Adrenal gland (tissue), 12 donors: ENCODE results near the gene UGT1A9. TPM values are rescaled to one million over a fixed set of nuclear protein-coding genes. Genes with fewer than 3 reads are reported as not detected.

Experiments
- DNase-seq, 7 donors: peaks; one replicate each; pipeline ENCODE4 v3.0.0-alpha.2; 2019 to 2020
- H3K27ac ChIP-seq, 5 donors: fragments of 200-600 bp; sonication (generic) in 4 of 5; 1 replicate in 3 of 5; 2 replicates in 2 of 5; pipeline versions ENCODE4 v1.5.1 to v1.8.0; 2016 to 2020; ENCODE audit warnings: mild to moderate bottlenecking in 1 of 5
- H3K27me3 ChIP-seq: fragments of 200-600 bp; 2 replicates; pipeline ENCODE4 v1.8.0; 2021
- H3K36me3 ChIP-seq, 2 donors: fragments of 200-600 bp; replicated peaks in 1 of 2; 1 replicate in 1 of 2; 2 replicates in 1 of 2; pipeline versions ENCODE4 v1.5.1 to v1.8.0; 2018 to 2022
- H3K4me1 ChIP-seq, 2 donors: fragments of 200-600 bp; replicated peaks in 1 of 2; 1 replicate in 1 of 2; 2 replicates in 1 of 2; pipeline versions ENCODE4 v1.5.1 to v1.8.0; 2018 to 2021
- H3K4me3 ChIP-seq, 4 donors: fragments of 200-600 bp; sonication (generic) in 3 of 4; one replicate each; pipeline ENCODE4 v1.5.1; 2016 to 2018
- H3K9me3 ChIP-seq, 3 donors: fragments of 200-600 bp; sonication (generic) in 1 of 3; replicated peaks in 1 of 3; 1 replicate in 2 of 3; 2 replicates in 1 of 3; pipeline versions ENCODE4 v1.5.1 to v1.8.0; 2016 to 2021
- CTCF ChIP-seq, 6 experiments: fragments of 450-650 bp in 4 of 6; fragments of 200-600 bp in 2 of 6; sonication (generic) in 1 of 6; IDR thresholded peaks; 1 replicate in 5 of 6; 2 replicates in 1 of 6; pipeline versions ENCODE4 v1.5.1 to v1.8.0; 2016 to 2021; ENCODE audit warnings: antibody characterized with exemption in 6 of 6, mild to moderate bottlenecking in 2 of 6, moderate library complexity in 1 of 6
- POLR2A ChIP-seq, 2 donors: fragments of 450-650 bp; IDR thresholded peaks; one replicate each; pipeline ENCODE4 v1.6.1; 2017; ENCODE audit warnings: antibody characterized with exemption in 2 of 2, mild to moderate bottlenecking in 2 of 2, moderate library complexity in 1 of 2
- WGBS, 4 donors: extraction: QIAGEN DNeasy Blood & Tissue Kit in 2 of 4; methylation state at CpG; one replicate each; pipeline versions ENCODE4 v1.1.5 to v1.1.7; 2013 to 2017; 5-methylcytosine and 5-hydroxymethylcytosine counted together
- intact Hi-C, 2 donors: fragments of 100-400 bp; cut with DNase I; formaldehyde crosslinking; loops; one replicate each; pipeline versions ENCODE4 v1.14.1 to v1.15.0; 2022 to 2023
- polyA plus RNA-seq, 3 donors: library from polyadenylated mRNA; stranded (reverse); fragments of 200-250 nt in 2 of 3; fragments of 350-450 nt in 1 of 3; fragmentation: Illumina TruSeq in 1 of 3; extraction: RNeasy Lipid Tissue Mini Kit (QIAGEN cat#74804) in 1 of 3; gene quantifications; one replicate each; pipeline ENCODE4 v1.2.3, GENCODE V29; 2013 to 2014
- total RNA-seq, 9 donors: library from RNA; depleted of rRNA in 4 of 9; stranded (reverse); fragments of >200 nt in 4 of 9; fragments of 120-200 nt in 1 of 9; fragmentation: NEBNext Ultra II Directional in 1 of 9; extraction: Animal tissue kit (Norgen Biotek cat#: 25700) in 1 of 9; gene quantifications; one replicate each; pipeline versions ENCODE4 v1.1.0 to v1.2.4, GENCODE V29; 2013 to 2023
- donor health status: healthy with polysubstance abuse.
- donor health status: Bipolar disorder and iron deficiency.
- donor health status: DM: yes; HTN: yes; CAD: no.
- donor health status: DM: no; HTN: no; CAD: no.
- donor health status: DM: no; HTN: no; CAD: no.
- donor health status: DM: yes; HTN: yes; CAD: no.

UGT1A9 gene
- total and polyA plus RNA-seq, 12 donors = not detected

- H3K36me3 ChIP-seq = no peaks in the 10 kb centered on the region
- TF ChIP-seq CTCF (IDR thresholded peaks at IDR 0.05) = no peak
- TF ChIP-seq POLR2A (IDR thresholded peaks at IDR 0.05) = no peak
- no peaks in the 10 kb centered on the region for H3K4me1 ChIP-seq
- H3K27ac ChIP-seq = no peak overlapping the region
- intact Hi-C loops = no loop called here
- no peak overlapping the region for H3K4me3 ChIP-seq
- H3K27me3 ChIP-seq = no peaks in the 10 kb centered on the region
- no peaks in the 10 kb centered on the region for H3K9me3 ChIP-seq
- WGBS, 4 donors = 66 to 80% (median 71%) methylated on average over 5 of the region's 5 CpGs
- no peak for DNase-seq
These were observed 16.6 kb downstream of the UGT1A9 start for GRCh38 chr2:233688341-233688740.

- H3K4me1 ChIP-seq = no peaks in the 10 kb centered on the region
- H3K27ac ChIP-seq = no peak overlapping the region
- no peaks in the 10 kb centered on the region for H3K9me3 ChIP-seq
- no peak for DNase-seq
- H3K36me3 ChIP-seq = no peaks in the 10 kb centered on the region
- no peak overlapping the region for H3K4me3 ChIP-seq
- intact Hi-C loops = no loop called here
- H3K27me3 ChIP-seq = no peaks in the 10 kb centered on the region
- no peak for TF ChIP-seq CTCF (IDR thresholded peaks at IDR 0.05)
- TF ChIP-seq POLR2A (IDR thresholded peaks at IDR 0.05) = no peak
These were observed 17.3 kb downstream of the UGT1A9 start for GRCh38 chr2:233689031-233689430.

GRCh38 chr2:233689501-233689900, 17.8 kb downstream of the UGT1A9 start:
- TF ChIP-seq POLR2A (IDR thresholded peaks at IDR 0.05) (no peak), CTCF (IDR thresholded peaks at IDR 0.05) (no peak)
- Histone ChIP-seq H3K27ac (no peak overlapping the region), H3K9me3 (no peaks in the 10 kb centered on the region), H3K4me1 (no peaks in the 10 kb centered on the region), H3K36me3 (no peaks in the 10 kb centered on the region), H3K27me3 (no peaks in the 10 kb centered on the region), H3K4me3 (no peak overlapping the region)
- intact Hi-C loops = no loop called here
- DNase-seq = no peak
- 18 to 27% (median 24%) methylated on average over 3 of the region's 3 CpGs for WGBS, 4 donors

- Histone ChIP-seq H3K27me3 (no peaks in the 10 kb centered on the region), H3K27ac (no peak overlapping the region), H3K36me3 (no peaks in the 10 kb centered on the region), H3K4me1 (no peaks in the 10 kb centered on the region), H3K4me3 (no peak overlapping the region), H3K9me3 (no peaks in the 10 kb centered on the region)
- no peak for TF ChIP-seq POLR2A (IDR thresholded peaks at IDR 0.05)
- TF ChIP-seq CTCF (IDR thresholded peaks at IDR 0.05) = no peak
- DNase-seq = peak in 3 of 7 donors; percentile 12 to 28 (median 23)
- 55 to 62% (median 60%) methylated on average over 4 of the region's 4 CpGs for WGBS, 4 donors
- intact Hi-C loops = no loop called here
These were observed 18.7 kb downstream of the UGT1A9 start for GRCh38 chr2:233690444-233690843.
